Neuronal stem cell (in vitro differentiated cells): ENCODE data around the gene PPP1R14D.
A peak's percentile ranks its signal among the peaks of the same experiment; 100 is the strongest.

Experiments
- DNase-seq: peaks from one replicate; pipeline ENCODE4 v3.0.0-alpha.2; 2013; ENCODE audit warnings: low spot score
- H2AFZ ChIP-seq: one replicate; pipeline ENCODE4 v1.6.1; 2013; ENCODE audit warnings: mild to moderate bottlenecking, low read length, inconsistent platforms
- H2AK5ac ChIP-seq: 2 replicates; pipeline ENCODE4 v1.6.1; 2013; ENCODE audit warnings: low read depth, mild to moderate bottlenecking, inconsistent platforms, low read length, moderate library complexity, mixed read lengths
- H2BK120ac ChIP-seq: 2 replicates; pipeline ENCODE4 v1.6.1; 2013; ENCODE audit warnings: low read depth, mild to moderate bottlenecking, inconsistent platforms, low read length, moderate library complexity, mixed read lengths
- H2BK12ac ChIP-seq: one replicate; pipeline ENCODE4 v1.6.1; 2013; ENCODE audit warnings: low read length, inconsistent platforms
- H2BK15ac ChIP-seq: 2 replicates; pipeline ENCODE4 v1.6.1; 2013; ENCODE audit warnings: mild to moderate bottlenecking, low read length, inconsistent platforms, mixed read lengths
- H2BK5ac ChIP-seq: one replicate; pipeline ENCODE4 v1.6.1; 2013; ENCODE audit warnings: inconsistent platforms, mild to moderate bottlenecking, low read length, moderate library complexity
- H3K14ac ChIP-seq: one replicate; pipeline ENCODE4 v1.6.1; 2013; ENCODE audit warnings: low read length, inconsistent platforms
- H3K18ac ChIP-seq: 2 replicates; pipeline ENCODE4 v1.6.1; 2013; ENCODE audit warnings: low read length, inconsistent platforms
- H3K23ac ChIP-seq: 2 replicates; pipeline ENCODE4 v1.6.1; 2013; ENCODE audit warnings: low read depth, mild to moderate bottlenecking, mixed read lengths, low read length, inconsistent platforms; ENCODE audit not compliant: poor library complexity
- H3K27ac ChIP-seq: replicated peaks from 3 replicates; pipeline ENCODE4 v1.5.1; 2013; ENCODE audit warnings: low read length, inconsistent platforms
- H3K27me3 ChIP-seq, 3 experiments: 2 replicates each; pipeline ENCODE4 v1.6.1; 2013; ENCODE audit warnings: low read length in 3 of 3, mild to moderate bottlenecking in 2 of 3, inconsistent platforms in 1 of 3, low read depth in 1 of 3, mixed read lengths in 1 of 3, moderate library complexity in 1 of 3; ENCODE audit not compliant: control insufficient read depth in 3 of 3, insufficient read depth in 3 of 3
- H3K36me3 ChIP-seq, 2 donors: replicated peaks in 1 of 2; 2 replicates each; pipeline ENCODE4 v1.6.1; 2013; ENCODE audit warnings: low read length in 2 of 2; ENCODE audit not compliant: control insufficient read depth in 2 of 2, insufficient read depth in 2 of 2
- H3K4ac ChIP-seq: 2 replicates; pipeline ENCODE4 v1.6.1; 2013; ENCODE audit warnings: inconsistent platforms, mild to moderate bottlenecking, low read length, moderate library complexity
- H3K4me1 ChIP-seq, 2 donors: 1 replicate in 1 of 2; 2 replicates in 1 of 2; pipeline ENCODE4 v1.6.1; 2013; ENCODE audit warnings: low read length in 2 of 2, low read depth in 1 of 2; ENCODE audit not compliant: control insufficient read depth in 2 of 2, insufficient read depth in 1 of 2
- H3K4me2 ChIP-seq: one replicate; pipeline ENCODE4 v1.6.1; 2013; ENCODE audit warnings: mild to moderate bottlenecking, low read length, inconsistent platforms; ENCODE audit not compliant: insufficient read depth, poor library complexity, severe bottlenecking
- H3K4me3 ChIP-seq, 2 donors: 2 replicates each; pipeline ENCODE4 v1.5.1; 2013; ENCODE audit warnings: low read length in 2 of 2, mild to moderate bottlenecking in 2 of 2, inconsistent platforms in 1 of 2, moderate library complexity in 1 of 2
- H3K79me1 ChIP-seq: one replicate; pipeline ENCODE4 v1.6.1; 2013; ENCODE audit warnings: low read depth, mild to moderate bottlenecking, inconsistent platforms, low read length, moderate library complexity
- H3K9ac ChIP-seq: one replicate; pipeline ENCODE4 v1.6.1; 2013; ENCODE audit warnings: mild to moderate bottlenecking, low read depth, low read length, inconsistent platforms; ENCODE audit not compliant: poor library complexity
- H3K9me3 ChIP-seq, 2 donors: replicated peaks in 1 of 2; 2 replicates each; pipeline versions ENCODE3 to v1.6.1; 2013; ENCODE audit warnings: low read length in 2 of 2, mild to moderate bottlenecking in 2 of 2, inconsistent platforms in 1 of 2, low read depth in 1 of 2, mixed read lengths in 1 of 2, moderate library complexity in 1 of 2; ENCODE audit not compliant: control insufficient read depth in 2 of 2, insufficient read depth in 1 of 2
- H4K8ac ChIP-seq: one replicate; pipeline ENCODE4 v1.6.1; 2013; ENCODE audit warnings: low read depth, mild to moderate bottlenecking, inconsistent platforms, low read length, moderate library complexity
- H4K91ac ChIP-seq: one replicate; pipeline ENCODE4 v1.6.1; 2013; ENCODE audit warnings: low read length, low read depth, mild to moderate bottlenecking, inconsistent platforms; ENCODE audit not compliant: poor library complexity
- WGBS, 2 donors: extraction: QIAGEN DNeasy Blood & Tissue Kit; methylation state at CpG; one replicate each; pipeline ENCODE4 v1.1.7; 2013; ENCODE audit warnings: missing lambda C conversion rate in 2 of 2, mixed read lengths in 1 of 2; ENCODE audit not compliant: insufficient read length in 2 of 2, insufficient replicate concordance in 1 of 2; ENCODE audit errors: extremely low coverage in 2 of 2; 5-methylcytosine and 5-hydroxymethylcytosine counted together

Gene PPP1R14D

GRCh38 chr15:40775007-40775406 lies 53.5 kb downstream of the PPP1R14D start:
- Histone ChIP-seq H2BK5ac (no peak overlapping the region), H3K18ac (no peak overlapping the region), H3K4me2 (no peak overlapping the region), H3K9ac (peak overlapping the region; percentile 21), H3K4ac (no peak overlapping the region), H2BK120ac (peak overlapping the region; percentile 5), H3K14ac (no peak overlapping the region), H2AK5ac (no peak overlapping the region), H3K27me3 (no peaks in the 10 kb centered on the region), H4K91ac (no peak overlapping the region), H2BK12ac (no peak overlapping the region), H4K8ac (no peak overlapping the region), H3K4me3 (no peak overlapping the region), H2BK15ac (no peak overlapping the region), H3K79me1 (peaks cover 2% of the 10 kb centered on the region), H3K9me3 (peaks cover 0 to 2% of the 10 kb centered on the region in 2 donors), H3K27ac (no peak overlapping the region), H2AFZ (no peak overlapping the region), H3K23ac (no peak overlapping the region), H3K4me1 (no peaks in the 10 kb centered on the region), H3K36me3 (peaks cover 30 to 74% of the 10 kb centered on the region in 2 donors)
- DNase-seq: no peak
- no CpG with 5 or more reads among the region's 10 CpGs for WGBS, 2 donors

DNA sequence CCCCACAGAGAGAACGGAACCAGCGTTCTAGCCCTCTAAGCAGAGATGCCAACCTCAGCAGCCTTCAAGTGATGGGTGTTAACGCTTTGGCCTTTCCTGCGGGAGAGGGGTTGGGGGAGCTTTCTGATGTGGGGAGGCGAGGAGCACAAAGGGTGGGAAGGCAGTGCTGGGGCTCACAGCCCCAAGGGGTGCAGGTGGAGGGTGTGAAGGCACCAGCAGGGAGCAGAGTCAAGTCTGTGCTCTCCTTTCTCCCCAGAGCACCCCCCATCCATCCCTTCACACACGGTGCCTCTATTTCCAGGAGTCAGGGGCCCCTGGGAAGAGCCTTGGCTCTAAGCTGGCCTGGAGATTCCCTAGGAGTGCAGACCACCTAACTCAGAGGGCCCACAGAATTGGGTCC lies 54.6 kb downstream of the PPP1R14D start:
- Histone ChIP-seq H3K14ac (no peak overlapping the region), H3K79me1 (peaks cover 2% of the 10 kb centered on the region), H2BK12ac (no peak overlapping the region), H2AFZ (no peak overlapping the region), H2BK120ac (no peak overlapping the region), H4K8ac (no peak overlapping the region), H3K4me3 (no peak overlapping the region), H2BK5ac (peak overlapping the region; percentile 53), H3K4me2 (no peak overlapping the region), H3K9ac (no peak overlapping the region), H3K4me1 (no peaks in the 10 kb centered on the region), H3K4ac (no peak overlapping the region), H3K23ac (no peak overlapping the region), H3K27me3 (no peaks in the 10 kb centered on the region), H2BK15ac (no peak overlapping the region), H3K9me3 (peaks cover 0 to 2% of the 10 kb centered on the region in 2 donors), H4K91ac (no peak overlapping the region), H3K36me3 (peaks cover 25 to 64% of the 10 kb centered on the region in 2 donors), H3K27ac (no peak overlapping the region), H3K18ac (no peak overlapping the region), H2AK5ac (no peak overlapping the region)
- WGBS, 2 donors: no CpG with 5 or more reads among the region's 6 CpGs
- no peak for DNase-seq

DNA sequence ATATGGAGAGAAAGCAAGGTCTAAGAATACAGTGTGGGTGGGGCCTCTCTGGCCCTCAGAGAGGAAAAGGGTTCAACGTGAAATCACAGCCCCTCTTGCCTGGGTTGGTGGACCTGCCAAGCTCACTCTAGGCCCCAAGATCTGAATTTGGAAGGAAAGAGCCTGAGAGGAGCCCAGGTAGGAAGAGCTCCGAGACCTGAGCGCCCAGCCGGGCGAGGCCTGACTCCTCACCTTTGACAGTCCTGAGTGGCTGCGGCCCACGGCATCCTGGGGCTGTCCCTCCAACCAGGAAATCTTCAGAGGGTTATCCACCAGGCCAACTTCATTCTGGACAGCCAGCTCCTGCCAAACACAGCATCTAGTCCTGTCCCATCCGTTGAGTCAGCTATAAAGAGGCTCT lies 55.0 kb downstream of the PPP1R14D start:
- Histone ChIP-seq H3K4me3 (no peak overlapping the region), H2BK15ac (no peak overlapping the region), H4K8ac (no peak overlapping the region), H3K79me1 (peaks cover 2% of the 10 kb centered on the region), H3K27ac (no peak overlapping the region), H4K91ac (no peak overlapping the region), H2AFZ (no peak overlapping the region), H3K4me1 (no peaks in the 10 kb centered on the region), H3K9ac (no peak overlapping the region), H3K36me3 (peaks cover 25 to 60% of the 10 kb centered on the region in 2 donors), H3K18ac (no peak overlapping the region), H2AK5ac (no peak overlapping the region), H3K9me3 (peaks cover 0 to 2% of the 10 kb centered on the region in 2 donors), H3K4ac (no peak overlapping the region), H2BK120ac (no peak overlapping the region), H2BK12ac (no peak overlapping the region), H3K4me2 (no peak overlapping the region), H2BK5ac (no peak overlapping the region), H3K23ac (no peak overlapping the region), H3K14ac (no peak overlapping the region), H3K27me3 (no peaks in the 10 kb centered on the region)
- no CpG with 5 or more reads among the region's 8 CpGs for WGBS, 2 donors
- no peak for DNase-seq

DNA sequence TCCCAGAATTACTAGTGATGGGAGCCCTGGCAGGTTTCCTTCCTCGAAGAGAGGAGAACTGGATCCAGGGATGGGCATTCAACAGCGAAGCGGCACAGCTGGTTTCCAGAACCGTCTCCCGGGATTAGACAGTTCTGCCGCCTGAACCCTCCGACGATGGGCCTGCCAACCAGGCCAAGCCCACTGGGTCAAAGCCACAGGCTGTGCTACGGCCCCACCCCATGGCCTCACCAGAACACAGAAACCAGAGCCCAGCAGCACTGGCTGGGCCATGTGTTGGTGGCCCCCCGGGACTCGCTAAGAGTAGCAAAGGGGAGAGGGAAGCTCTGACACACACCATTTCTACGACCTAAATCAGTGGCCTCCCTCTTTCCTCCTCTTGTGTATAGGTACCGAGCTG lies 56.5 kb downstream of the PPP1R14D start:
- Histone ChIP-seq H3K4me3 (no peak overlapping the region), H3K9ac (no peak overlapping the region), H2BK120ac (no peak overlapping the region), H2AFZ (no peak overlapping the region), H3K27me3 (no peaks in the 10 kb centered on the region), H3K4me2 (no peak overlapping the region), H3K14ac (no peak overlapping the region), H3K4me1 (no peaks in the 10 kb centered on the region), H4K8ac (no peak overlapping the region), H3K36me3 (peaks cover 27 to 59% of the 10 kb centered on the region in 2 donors), H3K27ac (no peak overlapping the region), H3K23ac (no peak overlapping the region), H2BK12ac (no peak overlapping the region), H2BK5ac (no peak overlapping the region), H4K91ac (no peak overlapping the region), H2AK5ac (no peak overlapping the region), H2BK15ac (no peak overlapping the region), H3K79me1 (peaks cover 2% of the 10 kb centered on the region), H3K4ac (no peak overlapping the region), H3K9me3 (peaks cover 0 to 2% of the 10 kb centered on the region in 2 donors), H3K18ac (no peak overlapping the region)
- no CpG with 5 or more reads among the region's 13 CpGs for WGBS, 2 donors
- DNase-seq: no peak
